HG03280 (cell line): ENCODE results near the gene PDZRN3.
A peak's percentile ranks its signal among the peaks of the same experiment; 100 is the strongest.
"Not testable (repeated sequence)": the region's sequence is repeated elsewhere in the genome, so short reads cannot be mapped to it uniquely, and the experiment has no call there.

ENCODE experiments used
- ATAC-seq: cut with Tn5 transposase; IDR thresholded peaks from one replicate; pipeline ENCODE4 v1.9.1; 2021; ENCODE audit warnings: mild to moderate bottlenecking, moderate library complexity; ENCODE audit not compliant: unreplicated experiment

The PDZRN3 gene

DNA sequence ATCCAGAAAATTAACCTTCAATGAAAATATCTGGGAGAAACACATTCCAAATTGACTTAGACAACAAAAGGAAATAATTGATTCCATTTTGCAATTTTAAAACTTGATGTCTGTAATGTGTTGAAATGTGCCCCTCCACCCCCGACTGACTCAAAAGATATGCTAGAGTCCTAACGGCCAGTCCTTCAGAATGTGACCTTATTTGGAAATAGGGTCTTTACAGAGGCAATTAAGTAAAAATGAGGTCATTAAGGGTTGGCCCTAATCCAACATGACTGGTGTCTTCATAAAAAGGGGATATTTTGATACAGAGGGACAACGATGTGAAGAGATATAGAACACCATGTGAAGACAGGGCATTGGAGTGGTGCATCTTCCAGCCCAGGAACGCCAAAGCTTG lies 153.9 kb downstream of the PDZRN3 start:
- ATAC-seq = no peak

DNA sequence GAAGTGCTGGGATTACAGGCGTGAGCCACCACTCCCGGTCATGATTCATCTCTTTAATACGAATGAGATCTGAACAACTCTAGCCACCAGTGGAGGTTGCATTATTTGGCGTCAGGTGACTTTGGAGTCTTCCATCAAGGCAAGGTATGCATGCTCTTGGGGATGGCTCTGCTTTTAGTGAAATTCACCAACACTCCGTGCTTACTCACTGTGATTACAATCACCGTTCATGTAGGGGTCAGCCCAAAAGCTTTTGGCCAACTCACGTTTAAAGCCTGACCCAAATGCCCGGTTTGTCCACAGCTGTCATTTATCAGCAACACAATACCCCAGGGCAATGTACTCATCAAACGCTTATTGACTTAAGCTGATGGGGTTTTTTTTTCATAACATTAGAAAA lies 155.4 kb downstream of the PDZRN3 start:
- ATAC-seq = no peak

DNA sequence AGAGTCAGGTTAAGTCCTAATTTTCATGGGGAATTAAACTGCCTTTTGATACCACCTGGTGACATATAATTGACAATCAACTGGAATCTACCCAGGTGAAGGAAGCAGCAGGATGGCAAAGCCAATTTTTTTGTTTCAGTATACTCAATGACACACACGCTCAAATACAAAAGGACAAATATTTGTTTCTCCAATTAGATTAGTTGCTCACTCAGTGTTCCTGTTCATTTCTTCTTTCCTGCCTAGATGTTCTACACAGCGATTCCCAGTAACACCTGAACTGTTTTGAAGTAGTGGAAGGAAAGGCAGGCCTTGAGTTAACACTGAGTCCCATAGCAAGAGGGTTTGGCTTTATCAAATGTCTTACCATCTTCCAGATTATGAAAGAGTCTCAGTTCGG lies 157.5 kb downstream of the PDZRN3 start:
- no peak for ATAC-seq

DNA sequence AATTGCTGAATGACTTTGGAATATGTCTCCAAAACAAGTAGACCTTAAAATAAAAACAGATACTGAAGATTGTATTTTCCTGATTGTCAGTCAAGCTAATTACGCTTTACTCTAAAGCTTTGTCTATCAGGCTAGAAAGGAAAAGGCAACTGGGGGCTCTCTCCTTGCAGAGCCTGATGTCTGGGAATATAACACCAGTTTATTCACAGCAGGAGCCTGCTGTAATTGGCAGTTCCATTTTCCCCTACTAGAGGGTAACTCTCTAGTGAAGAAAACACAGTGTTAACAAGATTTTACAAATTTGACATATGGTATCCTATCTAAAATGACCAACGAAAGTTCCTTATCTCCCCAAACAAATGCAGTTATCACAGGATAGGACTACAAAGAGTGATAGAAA lies 158.8 kb downstream of the PDZRN3 start:
- ATAC-seq = no peak

DNA sequence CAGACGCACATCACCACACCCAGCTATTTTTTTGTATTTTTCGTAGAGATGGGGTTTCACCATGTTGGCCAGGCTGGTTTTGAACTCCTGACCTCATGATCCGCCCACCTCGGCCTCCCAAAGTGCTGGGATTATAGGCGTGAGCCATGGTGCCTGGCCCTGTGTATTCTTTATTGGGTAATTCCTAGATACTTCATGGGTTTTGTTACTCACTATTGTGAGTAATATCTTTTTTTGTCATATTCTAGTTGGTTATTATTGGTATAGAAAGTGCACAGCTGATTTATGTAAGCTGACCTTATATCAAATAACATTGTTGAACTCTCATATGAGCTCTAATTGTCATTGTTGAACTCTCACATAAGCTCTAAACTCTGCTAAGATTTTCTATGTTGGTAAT lies 160.6 kb downstream of the PDZRN3 start:
- not testable (repeated sequence) for ATAC-seq

DNA sequence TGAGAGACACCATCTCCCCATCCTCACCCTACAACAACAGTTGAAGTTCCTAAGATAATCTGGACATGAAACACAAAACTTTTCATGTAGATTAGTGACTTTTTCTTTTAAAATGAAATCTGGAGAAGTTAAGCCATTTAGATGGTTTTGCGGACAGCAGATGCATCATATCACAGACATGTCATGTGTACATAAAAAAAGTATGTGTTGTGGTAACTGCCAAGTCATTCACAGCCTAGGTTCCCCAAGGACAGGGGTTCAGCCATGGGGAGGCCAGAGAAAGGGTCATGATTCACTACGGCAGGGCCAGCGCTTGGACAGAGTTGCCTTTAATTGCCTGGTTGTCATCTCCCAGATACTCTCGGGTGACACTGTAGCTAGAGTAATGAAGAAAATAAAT lies 163.2 kb downstream of the PDZRN3 start:
- no peak for ATAC-seq

DNA sequence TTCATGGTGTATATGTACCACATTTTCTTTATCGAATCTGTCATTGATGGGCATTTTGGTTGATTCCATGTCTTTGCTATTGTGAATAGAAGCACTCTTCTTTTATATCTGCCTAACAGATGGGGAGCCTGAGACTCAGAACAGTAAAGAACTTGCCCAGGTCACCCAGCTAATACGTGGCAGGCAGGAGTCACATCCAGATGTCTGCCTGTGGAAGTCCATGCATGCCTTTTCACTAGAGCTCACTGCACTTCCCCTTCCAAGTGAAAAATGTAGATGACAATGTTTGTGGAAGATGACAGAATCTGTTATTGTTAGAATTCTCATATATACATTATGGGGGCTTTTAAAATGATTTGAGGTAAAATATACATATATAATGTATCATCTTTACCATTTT lies 165.0 kb downstream of the PDZRN3 start:
- no peak for ATAC-seq

DNA sequence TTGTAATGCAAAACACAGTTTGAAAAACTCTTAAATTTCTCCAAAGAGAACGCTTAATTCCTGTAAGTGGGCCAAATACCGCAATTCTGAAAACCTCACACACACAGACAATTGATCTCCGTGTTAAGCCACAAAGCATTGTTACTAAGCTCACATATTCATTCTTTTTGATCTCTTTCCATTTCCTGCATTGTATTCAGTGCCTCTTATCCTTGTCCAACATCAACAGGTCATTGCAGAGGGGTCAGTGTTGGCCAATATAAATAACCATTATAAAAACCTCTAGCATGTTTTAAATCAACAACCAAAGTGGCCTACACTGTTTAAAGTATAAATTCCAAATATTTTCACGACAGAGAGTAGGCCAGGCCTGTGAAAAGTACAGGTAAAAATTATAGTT lies 171.1 kb downstream of the PDZRN3 start:
- no peak for ATAC-seq

DNA sequence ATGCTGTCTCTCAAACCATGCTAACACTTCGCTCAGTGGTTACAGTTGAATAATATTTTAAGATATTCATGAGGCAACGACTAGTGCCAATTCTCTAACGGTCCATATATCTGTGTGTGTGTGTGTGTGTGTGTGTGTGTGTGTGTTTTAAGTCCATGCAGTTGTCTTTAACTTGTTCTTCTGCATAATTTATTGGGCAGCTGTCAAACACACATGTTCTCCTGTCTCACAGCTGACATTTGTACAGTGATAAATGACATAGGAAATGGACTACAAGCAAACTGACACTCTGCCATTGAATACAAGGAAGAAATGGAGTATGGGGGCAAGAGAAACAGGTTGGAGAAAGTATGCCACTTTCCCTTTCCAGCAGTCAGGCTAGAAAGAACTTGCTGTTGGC lies 172.0 kb downstream of the PDZRN3 start:
- no peak for ATAC-seq

DNA sequence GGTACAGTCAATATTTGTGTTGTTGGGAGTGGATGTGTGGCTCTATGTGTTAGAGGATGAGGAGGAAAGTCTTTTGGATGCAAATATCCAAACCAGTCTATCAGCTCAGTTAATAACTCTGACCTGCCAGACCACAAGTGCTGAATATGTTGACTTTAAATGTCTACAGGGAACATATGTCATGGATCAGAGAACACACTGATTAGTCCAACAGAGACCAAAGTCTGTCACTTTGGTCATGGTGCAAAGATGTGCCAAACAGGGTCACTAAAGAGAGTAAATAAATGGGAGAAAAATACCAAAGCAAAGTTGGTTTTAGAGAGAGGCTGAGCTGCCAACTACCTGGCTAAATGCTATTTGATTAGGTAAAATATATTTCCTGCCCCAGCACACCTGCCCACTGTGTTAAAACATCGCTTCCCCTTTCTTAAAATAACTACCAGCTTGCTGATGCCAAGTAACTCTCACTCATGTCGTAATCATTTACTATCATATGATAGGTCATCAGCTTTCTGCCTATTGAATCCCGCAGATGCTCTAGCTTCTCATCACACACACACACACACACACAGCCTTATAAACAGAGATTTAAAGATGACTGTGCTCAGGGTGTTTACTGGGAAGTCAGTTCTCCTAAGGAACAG lies 173.3 kb downstream of the PDZRN3 start:
- peak; percentile 48 for ATAC-seq

DNA sequence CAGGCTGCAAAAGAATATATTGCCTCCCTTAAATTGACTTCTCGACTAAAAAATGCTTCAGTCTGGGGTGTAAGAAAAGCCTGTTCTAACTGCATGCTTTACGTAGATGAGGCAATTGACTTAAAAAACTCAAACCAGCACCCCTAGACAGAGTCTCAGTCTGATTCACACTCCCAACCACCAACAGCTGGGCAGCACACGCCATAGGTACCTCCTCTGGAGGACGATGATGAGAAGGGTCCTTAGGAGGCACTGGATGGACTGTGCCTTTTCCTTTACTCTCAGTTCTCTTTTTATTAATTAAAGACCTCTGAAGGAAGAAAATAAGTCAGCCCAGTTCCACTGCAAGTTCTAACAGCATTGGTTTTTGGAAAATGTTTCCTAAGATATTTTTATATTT lies 175.0 kb downstream of the PDZRN3 start:
- peak; percentile 29 for ATAC-seq

DNA sequence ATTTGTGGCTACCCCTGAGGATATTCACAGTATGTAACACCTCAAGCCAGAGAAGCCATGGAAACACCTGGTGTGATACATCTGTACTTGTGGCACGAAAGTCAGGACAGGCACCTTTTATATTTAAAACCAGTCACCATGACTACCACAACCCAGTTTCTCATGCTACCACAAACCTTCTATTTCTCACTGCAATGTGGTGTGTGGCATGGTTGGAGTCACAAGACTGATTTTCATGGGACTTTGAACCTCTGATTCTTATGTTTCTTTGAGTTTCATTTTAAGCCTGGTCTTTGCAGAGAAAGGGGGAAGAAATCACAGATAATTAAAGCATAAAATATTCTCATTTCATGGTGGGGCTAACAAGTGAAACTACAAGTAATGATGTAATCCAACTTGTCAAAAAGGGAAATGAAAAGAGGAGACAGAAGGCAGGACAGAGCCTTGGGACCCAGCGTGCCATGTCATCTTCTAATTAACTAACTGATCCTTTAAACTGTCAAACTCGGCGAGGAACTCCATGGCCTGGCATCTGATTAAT lies 175.9 kb downstream of the PDZRN3 start:
- ATAC-seq = peak; percentile 89

DNA sequence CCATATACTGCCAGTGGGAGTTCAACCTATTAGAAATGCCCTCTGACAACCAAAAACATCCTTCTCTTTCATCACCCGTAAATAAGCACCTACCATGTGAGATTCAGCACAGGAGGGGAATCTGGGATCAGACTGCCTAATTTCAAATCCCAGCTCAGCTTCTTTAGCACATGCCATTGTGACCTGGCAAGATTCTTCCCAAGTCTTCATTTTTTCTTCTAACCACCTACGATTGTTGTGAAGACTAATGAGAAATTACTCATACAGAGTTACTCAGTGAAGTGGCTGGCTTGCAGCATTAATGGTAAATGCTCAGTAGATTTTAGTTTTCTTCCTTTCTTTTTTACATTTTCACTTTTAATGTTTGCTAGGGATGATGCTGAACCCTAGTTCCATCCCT lies 176.7 kb downstream of the PDZRN3 start:
- no peak for ATAC-seq

DNA sequence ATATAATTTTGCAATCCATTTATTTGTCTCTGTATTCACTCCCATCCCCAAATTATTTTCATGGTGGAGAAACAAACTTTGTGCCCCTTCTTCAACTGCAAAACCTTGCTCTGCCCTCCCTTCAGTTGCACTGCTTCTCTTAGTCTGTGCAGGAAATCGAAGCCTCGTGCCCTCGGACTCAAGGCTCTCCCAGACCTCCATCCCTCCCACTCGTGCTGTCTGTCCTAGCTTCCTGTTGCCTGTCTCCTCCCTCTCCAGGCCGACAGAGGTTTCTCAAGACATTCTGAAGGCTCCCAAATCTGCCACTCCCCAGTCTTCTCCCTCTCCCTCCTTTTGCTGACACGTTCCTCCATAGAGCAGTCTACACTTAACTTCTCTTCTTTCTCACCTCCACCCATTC lies 177.6 kb downstream of the PDZRN3 start:
- ATAC-seq = no peak

DNA sequence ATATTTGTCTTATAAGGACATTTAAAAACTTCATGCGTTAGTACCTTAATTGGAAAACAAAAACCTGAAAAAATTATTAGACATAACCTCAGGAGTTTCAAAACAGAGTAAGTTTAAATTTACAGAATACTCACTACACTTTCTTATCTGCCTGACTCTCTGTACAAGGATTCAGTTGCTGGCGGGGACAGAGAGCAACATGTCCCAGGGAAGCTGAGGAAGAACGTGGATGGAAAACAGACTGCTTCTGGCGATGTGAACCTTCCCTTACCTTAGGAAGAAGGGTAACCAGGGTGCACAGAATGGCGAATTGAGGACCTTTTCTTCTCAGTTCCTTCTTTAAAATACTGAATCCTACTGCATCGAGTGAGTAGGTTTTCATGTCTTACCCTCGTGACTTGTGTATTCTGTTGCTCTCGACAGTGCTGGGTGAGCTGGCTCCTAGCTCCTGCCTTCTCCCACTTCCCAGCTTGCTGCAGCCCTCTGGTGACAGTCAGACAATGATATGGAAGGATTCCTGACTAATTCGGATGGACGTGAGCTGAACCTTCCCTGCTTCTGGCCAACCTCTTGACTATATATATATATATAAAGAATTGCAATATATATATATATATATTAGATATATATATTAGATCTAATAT lies 178.2 kb downstream of the PDZRN3 start:
- no peak for ATAC-seq

DNA sequence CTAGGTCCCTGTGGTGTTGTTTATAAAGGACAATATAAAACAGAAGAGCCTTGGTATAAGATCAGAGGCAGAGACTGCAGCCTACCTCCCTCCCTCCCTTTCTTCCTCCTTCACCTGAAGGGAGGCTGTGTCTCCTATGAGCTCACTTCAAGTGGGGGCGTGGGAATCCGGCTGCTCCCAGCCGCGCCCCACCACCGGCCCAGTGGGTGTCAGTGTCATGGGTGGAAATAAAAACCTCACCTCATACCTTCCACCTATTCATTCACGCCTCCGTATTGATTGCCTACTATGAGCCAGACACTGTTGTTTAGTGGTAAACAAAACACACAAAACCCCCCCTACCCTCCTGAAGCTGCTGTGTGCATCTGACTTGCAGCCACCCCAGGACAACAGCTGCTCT lies 181.9 kb downstream of the PDZRN3 start:
- ATAC-seq = no peak

DNA sequence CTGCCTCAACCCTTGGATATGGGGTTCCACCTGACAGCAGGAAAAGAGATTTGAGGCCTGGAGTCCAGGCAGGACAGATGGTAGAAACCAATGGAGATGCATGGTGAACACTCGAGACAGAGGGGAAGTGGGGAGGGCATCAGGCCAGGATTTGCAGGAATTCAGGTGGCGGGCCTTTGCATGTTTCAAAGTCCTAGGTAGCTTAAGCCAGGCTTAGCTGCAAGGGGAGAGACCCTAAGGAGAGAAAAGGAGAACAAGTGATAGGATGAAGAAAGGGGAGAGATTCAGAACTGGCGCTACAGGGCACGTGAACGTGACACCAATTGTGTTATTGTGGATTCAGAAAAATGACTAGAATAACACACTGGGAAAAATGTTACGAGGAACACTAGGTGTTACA lies 182.6 kb downstream of the PDZRN3 start:
- no peak for ATAC-seq

DNA sequence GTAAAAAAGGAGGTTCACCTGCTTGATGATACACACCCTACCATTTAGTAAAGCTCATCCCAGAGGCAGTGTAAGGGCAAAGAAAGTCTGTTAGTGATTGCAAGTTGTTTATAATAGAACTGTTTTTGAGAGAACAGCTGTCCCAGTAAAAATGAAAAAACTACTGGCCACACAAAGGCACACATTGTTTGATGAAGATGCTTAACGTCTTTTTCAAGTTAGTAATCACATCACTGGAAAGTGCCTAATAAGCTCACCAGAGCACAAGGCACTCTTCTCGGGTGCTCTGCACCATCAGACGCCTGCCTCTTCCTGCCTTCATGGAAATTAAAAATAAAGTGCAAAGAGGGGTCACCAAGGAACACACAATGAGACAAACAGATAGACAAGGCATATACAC lies 186.9 kb downstream of the PDZRN3 start:
- no peak for ATAC-seq

DNA sequence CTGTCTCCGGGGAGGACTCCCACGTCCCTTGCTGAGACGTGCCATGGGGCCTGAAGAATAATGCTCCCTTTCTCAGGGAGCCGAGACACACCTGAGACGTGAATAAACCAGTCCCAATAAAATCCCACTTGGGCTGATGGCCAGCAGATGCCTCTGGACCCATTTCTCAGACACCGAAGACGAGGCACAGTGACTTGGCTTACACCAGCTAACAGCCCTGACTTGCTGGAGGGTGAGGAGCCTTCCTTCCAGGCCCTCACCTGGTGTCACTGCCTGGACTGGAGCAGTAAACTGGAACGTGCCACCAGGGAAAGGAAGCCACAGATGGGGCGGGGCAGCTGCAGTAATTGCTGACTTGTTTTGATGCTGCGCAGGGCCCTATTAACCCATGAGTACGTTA lies 189.7 kb downstream of the PDZRN3 start:
- ATAC-seq = no peak

DNA sequence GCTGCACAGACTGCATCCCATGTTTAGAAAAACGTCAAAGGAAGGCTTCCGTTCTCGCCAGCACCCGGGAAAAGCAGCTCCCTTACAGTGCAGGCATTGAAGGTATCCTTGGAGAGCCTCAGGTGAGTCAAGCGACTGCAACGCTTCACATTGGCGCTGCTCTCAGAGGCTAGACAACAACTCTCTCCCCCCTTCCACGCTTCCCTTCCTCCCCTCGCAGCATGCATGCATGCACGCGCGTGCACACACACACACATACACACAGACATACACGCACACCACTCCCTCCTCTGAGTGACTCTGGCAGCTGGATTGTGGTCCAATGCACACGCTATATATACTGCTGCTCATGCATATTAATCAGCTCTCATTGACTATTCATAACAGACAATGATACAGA lies 191.1 kb downstream of the PDZRN3 start:
- no peak for ATAC-seq

DNA sequence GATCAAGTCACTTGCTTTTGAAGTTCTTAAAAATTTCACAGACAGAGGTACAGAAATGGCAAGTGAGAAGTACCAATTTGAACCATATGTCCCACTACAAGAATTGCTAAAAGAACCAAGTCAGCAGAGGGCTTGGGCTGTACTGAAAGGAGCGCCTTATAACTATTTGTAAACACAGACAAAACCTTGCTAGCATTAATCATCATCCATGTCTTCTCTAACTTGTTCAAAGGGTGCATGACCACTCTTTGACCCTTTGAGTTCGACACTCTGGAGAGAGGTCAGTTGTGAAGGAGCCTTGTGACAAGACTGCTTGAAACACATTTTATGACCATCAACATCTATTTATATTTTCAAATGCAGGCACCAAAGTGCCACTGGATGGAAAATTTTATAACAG lies 191.7 kb downstream of the PDZRN3 start:
- no peak for ATAC-seq

DNA sequence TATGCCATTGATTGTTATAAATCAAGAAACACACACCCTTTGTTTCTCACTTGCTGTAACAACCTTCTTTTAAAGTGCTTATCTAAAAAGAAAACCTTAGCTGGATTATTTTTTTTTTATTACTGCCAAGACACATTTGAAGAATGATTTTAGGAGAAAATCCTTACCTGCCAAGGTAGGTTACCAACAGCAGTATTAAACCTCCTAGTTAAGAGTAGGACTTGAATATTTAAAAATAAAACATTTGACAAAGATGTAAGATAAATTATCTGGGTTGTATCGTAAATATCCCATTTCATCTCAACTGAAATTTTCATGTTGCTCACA lies 192.1 kb downstream of the PDZRN3 start:
- no peak for ATAC-seq
